BJ (cell line): ENCODE data around the gene FHAD1. TPM values are rescaled to one million over a fixed set of nuclear protein-coding genes. Genes with fewer than 3 reads are reported as not detected.

Source experiments
- CTCF ChIA-PET: fragments of 350-600 bp; formaldehyde crosslinking; extraction: SDS; loops from one replicate; lab custom pipeline; 2021; ENCODE audit warnings: antibody characterized with exemption, inconsistent platforms; lab: Yijun Ruan, JAX
- POLR2A ChIA-PET: fragments of 300-600 bp; sonication (Branson Sonifier 250); formaldehyde crosslinking; extraction: SDS; loops from one replicate; lab custom pipeline; 2021; ENCODE audit warnings: antibody characterized with exemption; lab: Charles Lee
- DNase-seq: peaks from one replicate; pipeline ENCODE4 v3.0.0-alpha.2; 2011; ENCODE audit warnings: low read depth
- H3K27me3 ChIP-seq: 2 replicates; pipeline ENCODE4 v1.6.0; 2011; ENCODE audit warnings: low read length; ENCODE audit not compliant: control insufficient read depth, insufficient read depth
- H3K36me3 ChIP-seq: 2 replicates; pipeline ENCODE4 v1.5.1; 2011; ENCODE audit warnings: low read length; ENCODE audit not compliant: control insufficient read depth, insufficient read depth
- H3K4me3 ChIP-seq: 2 replicates; pipeline ENCODE4 v1.5.1; 2011; ENCODE audit warnings: low read depth, mild to moderate bottlenecking, control low read depth, low read length
- CTCF ChIP-seq: IDR thresholded peaks from 2 replicates; pipeline ENCODE4 v1.5.1; 2011; ENCODE audit warnings: low read depth, mild to moderate bottlenecking, control low read depth, inconsistent platforms, low read length, moderate library complexity; ENCODE audit not compliant: insufficient read depth
- polyA plus RNA-seq: library from polyadenylated mRNA; depleted of rRNA; stranded (reverse); fragments of >200 nt; gene quantifications from 2 replicates; pipeline ENCODE4 v1.2.3, GENCODE V29; 2011

Gene FHAD1
- polyA plus RNA-seq, 1 experiment, result not detected

- no peaks in the 10 kb centered on the region for H3K27me3 ChIP-seq
- ChIA-PET POLR2A (no interaction called here), CTCF (interaction anchor here (0.6 to 2.6 kb wide), 3 partner anchors 11 to 82 kb away, joined by 5 to 16 read pairs (median 5); no protein-coding TSS in a partner anchor)
- TF ChIP-seq CTCF, result no peak
- no peak overlapping the region for H3K4me3 ChIP-seq
- no peak for DNase-seq
- no peaks in the 10 kb centered on the region for H3K36me3 ChIP-seq
These were observed 158.3 kb downstream of the FHAD1 start for GRCh38 chr1:15405106-15405850.

GRCh38 chr1:15406614-15407559, 159.9 kb downstream of the FHAD1 start:
- POLR2A ChIA-PET, result no interaction called here
- CTCF ChIA-PET, result interaction anchor here (0.6 to 2.6 kb wide), 4 partner anchors 11 to 83 kb away, joined by 3 to 16 read pairs (median 4); no protein-coding TSS in a partner anchor
- no peaks in the 10 kb centered on the region for H3K27me3 ChIP-seq
- TF ChIP-seq CTCF, result no peak
- peak; percentile 75 for DNase-seq
- H3K4me3 ChIP-seq, result no peak overlapping the region
- no peaks in the 10 kb centered on the region for H3K36me3 ChIP-seq

- Histone ChIP-seq H3K27me3 (no peaks in the 10 kb centered on the region), H3K36me3 (no peaks in the 10 kb centered on the region), H3K4me3 (no peak overlapping the region)
- ChIA-PET CTCF (interaction anchor here (0.6 to 2.6 kb wide), 5 partner anchors 12 to 84 kb away, joined by 3 to 16 read pairs (median 5); no protein-coding TSS in a partner anchor), POLR2A (no interaction called here)
- TF ChIP-seq CTCF, result no peak
- DNase-seq, result no peak
These were observed 160.6 kb downstream of the FHAD1 start for GRCh38 chr1:15407580-15407979.

GRCh38 chr1:15408890-15409387, 161.9 kb downstream of the FHAD1 start:
- ChIA-PET POLR2A (no interaction called here), CTCF (interaction anchor here (1.1 to 1.5 kb wide), 2 partner anchors 22 to 86 kb away, joined by 5 read pairs; no protein-coding TSS in a partner anchor)
- Histone ChIP-seq H3K36me3 (no peaks in the 10 kb centered on the region; the same call in 1 of the 2 replicates), H3K27me3 (no peaks in the 10 kb centered on the region), H3K4me3 (peak overlapping the region; percentile 71)
- no peak for TF ChIP-seq CTCF
- DNase-seq, result no peak
